HG03342 (cell line): ENCODE results near the gene FBXO44.
A peak's percentile ranks its signal among the peaks of the same experiment; 100 is the strongest.

Experiments
- ATAC-seq: cut with Tn5 transposase; IDR thresholded peaks from one replicate; pipeline ENCODE4 v1.9.1; 2021; ENCODE audit warnings: mild to moderate bottlenecking, moderate library complexity; ENCODE audit not compliant: unreplicated experiment

The FBXO44 gene

GRCh38 chr1:11654939-11655808 is 497 bp downstream of the FBXO44 start:
- peak; percentile 20 for ATAC-seq

GRCh38 chr1:11657654-11658053 is 3.0 kb downstream of the FBXO44 start:
- ATAC-seq: no peak

GRCh38 chr1:11658542-11658941 is 3.9 kb downstream of the FBXO44 start:
- ATAC-seq: no peak

- ATAC-seq: no peak
Measured at GRCh38 chr1:11659748-11660147, 5.1 kb downstream of the FBXO44 start.

- ATAC-seq: no peak
Measured at GRCh38 chr1:11661103-11661502, 6.4 kb downstream of the FBXO44 start.

- ATAC-seq: peak; percentile 44
Measured at GRCh38 chr1:11664336-11665065, 9.8 kb downstream of the FBXO44 start.

GRCh38 chr1:11668516-11668915 is 13.8 kb downstream of the FBXO44 start:
- no peak for ATAC-seq

- ATAC-seq: no peak
Measured at GRCh38 chr1:11670747-11671146, 16.1 kb downstream of the FBXO44 start.

- no peak for ATAC-seq
Measured at GRCh38 chr1:11671205-11671543, 16.5 kb downstream of the FBXO44 start.

GRCh38 chr1:11671544-11672286 is 17.0 kb downstream of the FBXO44 start:
- no peak for ATAC-seq

- no peak for ATAC-seq
Measured at GRCh38 chr1:11673089-11673769, 18.6 kb downstream of the FBXO44 start.

GRCh38 chr1:11674488-11674887 is 19.8 kb downstream of the FBXO44 start:
- ATAC-seq: no peak

- ATAC-seq: no peak
Measured at GRCh38 chr1:11675325-11675724, 20.6 kb downstream of the FBXO44 start.

GRCh38 chr1:11676386-11677103 is 21.9 kb downstream of the FBXO44 start:
- no peak for ATAC-seq

- ATAC-seq: no peak
Measured at GRCh38 chr1:11678442-11678841, 23.8 kb downstream of the FBXO44 start.

GRCh38 chr1:11680270-11681070 is 25.8 kb downstream of the FBXO44 start:
- ATAC-seq: peak; percentile 20

GRCh38 chr1:11681071-11681771 is 26.5 kb downstream of the FBXO44 start, which contains the start of gene MAD2L2:
Gene MAD2L2 (minus strand): TSS chr1:11681148. CDS start chr1:11680601, 547 bp downstream.
- ATAC-seq: peak; percentile 78

- ATAC-seq: no peak
Measured at GRCh38 chr1:11682287-11682771, 27.7 kb downstream of the FBXO44 start.

GRCh38 chr1:11682799-11683198 is 28.1 kb downstream of the FBXO44 start:
- ATAC-seq: no peak
